GM19463 (cell line): Measurements from ENCODE around the gene PLBD1.

Experiments
- ATAC-seq: cut with Tn5 transposase; IDR thresholded peaks from one replicate; pipeline ENCODE4 v1.9.1; 2021; ENCODE audit warnings: mild to moderate bottlenecking, moderate library complexity; ENCODE audit not compliant: unreplicated experiment

Gene PLBD1

GRCh38 chr12:14571779-14572178 is 4.1 kb upstream of the PLBD1 start:
- no peak for ATAC-seq

GRCh38 chr12:14570231-14570630 is 2.5 kb upstream of the PLBD1 start:
- ATAC-seq, result no peak

- no peak for ATAC-seq
Measured at GRCh38 chr12:14564336-14564959, 3.2 kb downstream of the PLBD1 start.

GRCh38 chr12:14563046-14563445 is 4.6 kb downstream of the PLBD1 start:
- ATAC-seq, result no peak

GRCh38 chr12:14562279-14562678 is 5.4 kb downstream of the PLBD1 start:
- ATAC-seq, result no peak

GRCh38 chr12:14561677-14562238 is 5.9 kb downstream of the PLBD1 start:
- ATAC-seq, result no peak

GRCh38 chr12:14560904-14561574 is 6.6 kb downstream of the PLBD1 start:
- no peak for ATAC-seq

- no peak for ATAC-seq
Measured at GRCh38 chr12:14558473-14558959, 9.2 kb downstream of the PLBD1 start.

- no peak for ATAC-seq
Measured at GRCh38 chr12:14557966-14558365, 9.7 kb downstream of the PLBD1 start.

- no peak for ATAC-seq
Measured at GRCh38 chr12:14554281-14555007, 13.2 kb downstream of the PLBD1 start.

- no peak for ATAC-seq
Measured at GRCh38 chr12:14548609-14549008, 19.1 kb downstream of the PLBD1 start.

- ATAC-seq, result no peak
Measured at GRCh38 chr12:14547571-14547970, 20.1 kb downstream of the PLBD1 start.

- no peak for ATAC-seq
Measured at GRCh38 chr12:14545144-14546124, 22.2 kb downstream of the PLBD1 start.

- peak; percentile 69 for ATAC-seq
Measured at GRCh38 chr12:14540801-14541462, 26.8 kb downstream of the PLBD1 start.

- no peak for ATAC-seq
Measured at GRCh38 chr12:14537088-14537487, 30.6 kb downstream of the PLBD1 start.

- ATAC-seq, result no peak
Measured at GRCh38 chr12:14532152-14532551, 35.5 kb downstream of the PLBD1 start.

GRCh38 chr12:14525964-14526363 is 41.7 kb downstream of the PLBD1 start:
- ATAC-seq, result no peak

- no peak for ATAC-seq
Measured at GRCh38 chr12:14521822-14522221, 45.9 kb downstream of the PLBD1 start.

GRCh38 chr12:14514946-14515345 is 52.7 kb downstream of the PLBD1 start:
- no peak for ATAC-seq
